ENCODE results near the gene ANO2. TPM values are rescaled to one million over a fixed set of nuclear protein-coding genes. Genes with fewer than 3 reads are reported as not detected.

The ANO2 gene
- total RNA-seq, 1 experiment from 2014 or later, result not detected

GRCh38 chr12:5628501-5628900 is 316.6 kb downstream of the ANO2 start:
- no peak for DNase-seq (ENCODE audit: low read depth)
- in situ Hi-C loops (cut with HindIII; ENCODE audit: low pct_unique_long_range_greater_than_20kb, low sequenced_read_pairs), result no loop called here

- in situ Hi-C loops (cut with HindIII; ENCODE audit: low pct_unique_long_range_greater_than_20kb, low sequenced_read_pairs), result no loop called here
- DNase-seq (ENCODE audit: low read depth), result no peak
Measured at GRCh38 chr12:5627053-5627630, 317.9 kb downstream of the ANO2 start.

GRCh38 chr12:5626151-5626550 is 318.9 kb downstream of the ANO2 start:
- in situ Hi-C loops (cut with HindIII; ENCODE audit: low pct_unique_long_range_greater_than_20kb, low sequenced_read_pairs), result no loop called here
- no peak for DNase-seq (ENCODE audit: low read depth)

- DNase-seq (ENCODE audit: low read depth), result no peak
- in situ Hi-C loops (cut with HindIII; ENCODE audit: low pct_unique_long_range_greater_than_20kb, low sequenced_read_pairs), result no loop called here
Measured at GRCh38 chr12:5624486-5625272, 320.4 kb downstream of the ANO2 start.

GRCh38 chr12:5623411-5623810 is 321.6 kb downstream of the ANO2 start:
- no peak for DNase-seq (ENCODE audit: low read depth)
- in situ Hi-C loops (cut with HindIII; ENCODE audit: low pct_unique_long_range_greater_than_20kb, low sequenced_read_pairs), result no loop called here

GRCh38 chr12:5622280-5622679 is 322.8 kb downstream of the ANO2 start:
- in situ Hi-C loops (cut with HindIII; ENCODE audit: low pct_unique_long_range_greater_than_20kb, low sequenced_read_pairs), result no loop called here
- DNase-seq (ENCODE audit: low read depth), result no peak

GRCh38 chr12:5621329-5621728 is 323.7 kb downstream of the ANO2 start:
- DNase-seq (ENCODE audit: low read depth), result no peak
- in situ Hi-C loops (cut with HindIII; ENCODE audit: low pct_unique_long_range_greater_than_20kb, low sequenced_read_pairs), result no loop called here

GRCh38 chr12:5620896-5621295 is 324.2 kb downstream of the ANO2 start:
- DNase-seq (ENCODE audit: low read depth), result no peak
- in situ Hi-C loops (cut with HindIII; ENCODE audit: low pct_unique_long_range_greater_than_20kb, low sequenced_read_pairs), result no loop called here

- DNase-seq (ENCODE audit: low read depth), result no peak
- in situ Hi-C loops (cut with HindIII; ENCODE audit: low pct_unique_long_range_greater_than_20kb, low sequenced_read_pairs), result no loop called here
Measured at GRCh38 chr12:5619628-5620027, 325.4 kb downstream of the ANO2 start.

GRCh38 chr12:5616854-5617253 is 328.2 kb downstream of the ANO2 start:
- in situ Hi-C loops (cut with HindIII; ENCODE audit: low pct_unique_long_range_greater_than_20kb, low sequenced_read_pairs), result no loop called here
- no peak for DNase-seq (ENCODE audit: low read depth)

- no peak for DNase-seq (ENCODE audit: low read depth)
- in situ Hi-C loops (cut with HindIII; ENCODE audit: low pct_unique_long_range_greater_than_20kb, low sequenced_read_pairs), result no loop called here
Measured at GRCh38 chr12:5615760-5616159, 329.3 kb downstream of the ANO2 start.

- DNase-seq (ENCODE audit: low read depth), result no peak
- in situ Hi-C loops (cut with HindIII; ENCODE audit: low pct_unique_long_range_greater_than_20kb, low sequenced_read_pairs), result no loop called here
Measured at GRCh38 chr12:5614256-5614655, 330.8 kb downstream of the ANO2 start.

- in situ Hi-C loops (cut with HindIII; ENCODE audit: low pct_unique_long_range_greater_than_20kb, low sequenced_read_pairs), result no loop called here
- DNase-seq (ENCODE audit: low read depth), result no peak
Measured at GRCh38 chr12:5612556-5613410, 332.3 kb downstream of the ANO2 start.

GRCh38 chr12:5611162-5611561 is 333.9 kb downstream of the ANO2 start:
- in situ Hi-C loops (cut with HindIII; ENCODE audit: low pct_unique_long_range_greater_than_20kb, low sequenced_read_pairs), result no loop called here
- DNase-seq (ENCODE audit: low read depth), result no peak

GRCh38 chr12:5599378-5599777 is 345.7 kb downstream of the ANO2 start:
- in situ Hi-C loops (cut with HindIII; ENCODE audit: low pct_unique_long_range_greater_than_20kb, low sequenced_read_pairs), result no loop called here
- DNase-seq (ENCODE audit: low read depth), result no peak

- in situ Hi-C loops (cut with HindIII; ENCODE audit: low pct_unique_long_range_greater_than_20kb, low sequenced_read_pairs), result no loop called here
Measured at GRCh38 chr12:5593998-5594397, 351.1 kb downstream of the ANO2 start.

GRCh38 chr12:5593086-5593485 is 352.0 kb downstream of the ANO2 start:
- in situ Hi-C loops (cut with HindIII; ENCODE audit: low pct_unique_long_range_greater_than_20kb, low sequenced_read_pairs), result no loop called here
- peak; percentile 22 for DNase-seq (ENCODE audit: low read depth)

More at GRCh38 chr12:5593998-5594397, 351.1 kb downstream of the ANO2 start:
- DNase-seq (ENCODE audit: low read depth), result no peak

GRCh38 chr12:5592310-5592709 is 352.7 kb downstream of the ANO2 start:
- no peak for DNase-seq (ENCODE audit: low read depth)

GRCh38 chr12:5590316-5590715 is 354.7 kb downstream of the ANO2 start:
- DNase-seq (ENCODE audit: low read depth), result no peak
- in situ Hi-C loops (cut with HindIII; ENCODE audit: low pct_unique_long_range_greater_than_20kb, low sequenced_read_pairs), result no loop called here

More at GRCh38 chr12:5592310-5592709, 352.7 kb downstream of the ANO2 start:
- in situ Hi-C loops (cut with HindIII; ENCODE audit: low pct_unique_long_range_greater_than_20kb, low sequenced_read_pairs), result no loop called here

Data from Caki2 (cell line).